Measurements from ENCODE around the gene PPP3CB.

DNA sequence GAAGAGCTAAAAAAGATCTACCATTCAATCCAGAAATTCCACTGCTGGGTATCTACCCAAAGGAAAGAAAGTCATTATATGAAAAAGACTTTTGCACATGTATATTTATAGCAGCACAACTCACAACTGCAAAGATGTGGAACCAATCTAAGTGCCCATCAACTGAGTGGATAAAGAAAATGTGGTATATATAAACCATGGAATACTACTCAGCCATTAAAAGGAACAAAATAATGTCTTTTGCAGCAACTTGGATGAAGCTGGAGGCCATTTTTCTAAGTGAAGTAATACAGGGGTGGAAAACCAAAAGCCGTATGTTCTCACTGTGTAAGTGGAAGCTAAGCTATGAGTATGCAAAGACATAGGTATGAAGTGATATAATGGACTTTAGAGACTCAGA, 84.9 kb downstream of the PPP3CB start:
- TF ChIP-seq POLR2A (IDR thresholded peaks at IDR 0.05; ENCODE audit: low read depth, low read length) (no peak), POLR2AphosphoS5 (IDR thresholded peaks at IDR 0.05; ENCODE audit: low read depth, low read length) (no peak), SPI1 (IDR thresholded peaks at IDR 0.05; ENCODE audit: low read depth, low read length) (no peak)
